Astrocyte of the spinal cord (primary cell): ENCODE results near the gene CMTM7.
"Not testable (repeated sequence)": the region's sequence is repeated elsewhere in the genome, so short reads cannot be mapped to it uniquely, and the experiment has no call there.

Experiments
- DNase-seq: peaks from one replicate; pipeline ENCODE4 v3.0.0; 2011; ENCODE audit warnings: low read depth, low spot score
- H3K4me3 ChIP-seq: 2 replicates; pipeline ENCODE4 v1.5.1; 2011; ENCODE audit warnings: low read depth, mild to moderate bottlenecking, low read length, moderate library complexity
- CTCF ChIP-seq: IDR thresholded peaks from 2 replicates; pipeline ENCODE4 v1.5.1; 2012; ENCODE audit warnings: low read depth, mild to moderate bottlenecking, low read length, inconsistent platforms
- in situ Hi-C: cut with HindIII; loops from 2 replicates; pipeline ENCODE4 v1.10.0; 2017; ENCODE audit warnings: low sequenced_read_pairs

CMTM7 gene

GRCh38 chr3:32459450-32459849, 67.8 kb downstream of the CMTM7 start:
- DNase-seq, result no peak
- no peak overlapping the region for H3K4me3 ChIP-seq
- no peak for TF ChIP-seq CTCF
- in situ Hi-C loops, result no loop called here

DNA sequence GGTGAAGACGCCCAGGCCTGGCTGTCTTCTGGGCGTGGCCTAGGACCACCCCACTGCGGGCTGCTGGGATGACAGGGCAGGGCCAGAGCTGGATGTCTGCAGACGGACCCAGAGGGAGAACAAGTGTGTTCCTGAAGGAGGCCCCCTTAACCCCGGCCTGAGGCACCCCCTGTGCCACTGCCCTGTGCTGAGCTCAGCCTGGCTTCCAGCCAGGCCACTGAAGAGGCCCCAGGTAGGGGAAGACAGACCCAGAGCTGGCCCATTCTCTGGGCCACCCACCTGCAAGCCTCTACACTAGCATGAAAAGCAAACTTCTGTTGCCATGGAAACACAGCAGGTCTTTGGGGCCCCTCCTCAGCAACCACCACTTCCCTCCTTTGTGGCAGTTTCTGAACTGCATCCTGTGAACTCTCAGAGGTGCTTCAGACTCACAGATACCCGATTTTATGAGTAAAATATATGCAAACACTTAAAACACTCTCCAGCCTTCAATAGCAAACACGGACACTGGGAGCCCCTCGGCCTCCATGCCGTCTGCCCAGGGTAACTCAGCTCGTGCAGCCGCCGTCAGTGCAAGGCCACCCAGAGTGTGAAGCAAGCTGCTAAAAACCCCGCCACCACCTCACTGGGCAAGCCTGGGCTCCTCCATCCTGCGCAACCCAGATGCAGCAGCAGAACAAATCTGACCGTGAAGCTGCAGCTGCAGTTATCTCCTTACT, 68.5 kb downstream of the CMTM7 start:
- TF ChIP-seq CTCF, result no peak
- DNase-seq, result peak; percentile 19
- in situ Hi-C loops, result no loop called here
- no peak overlapping the region for H3K4me3 ChIP-seq

- in situ Hi-C loops, H3K4me3 ChIP-seq, DNase-seq: not testable (repeated sequence)
Measured at GRCh38 chr3:32460817-32461496, 69.3 kb downstream of the CMTM7 start.

DNA sequence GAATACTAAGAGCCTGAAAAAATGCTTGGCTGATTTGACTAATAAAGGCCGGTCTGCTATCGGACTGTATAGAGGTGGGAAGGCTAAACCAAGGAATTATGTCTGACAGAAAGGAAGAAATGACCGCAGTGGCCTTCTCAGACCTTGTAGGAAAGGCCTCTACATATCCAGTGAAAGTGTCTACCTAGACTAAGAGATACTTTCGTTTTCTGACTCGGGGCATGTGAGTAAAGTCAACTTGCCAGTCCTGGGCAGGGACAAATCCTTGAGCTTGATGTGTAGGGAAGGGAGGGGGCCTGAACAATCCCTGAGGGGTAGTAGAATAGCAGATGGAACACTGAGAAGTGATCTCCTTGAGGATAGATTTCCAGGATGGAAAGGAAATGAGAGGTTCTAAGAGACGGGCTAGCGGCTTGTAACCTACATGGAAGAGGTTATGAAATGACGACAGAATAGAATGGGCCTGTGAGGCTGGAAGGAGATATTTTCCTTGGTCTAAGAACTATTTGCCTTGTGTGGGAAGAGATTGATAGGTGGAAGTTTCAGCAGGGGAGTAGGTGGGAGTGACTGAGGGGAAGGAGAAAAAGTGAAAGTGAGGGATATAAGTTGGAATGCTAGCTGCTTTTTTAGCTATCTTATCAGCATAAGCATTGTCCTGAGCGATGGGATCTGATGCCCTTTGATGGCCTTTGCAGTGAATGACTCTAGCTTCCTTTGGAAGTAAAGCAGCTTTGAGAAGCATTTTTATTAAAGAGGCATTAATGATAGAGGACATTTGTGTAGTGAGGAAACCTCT, 70.7 kb downstream of the CMTM7 start:
- DNase-seq, in situ Hi-C loops, H3K4me3 ChIP-seq: not testable (repeated sequence)

GRCh38 chr3:32463415-32463814, 71.8 kb downstream of the CMTM7 start:
- DNase-seq, in situ Hi-C loops, H3K4me3 ChIP-seq: not testable (repeated sequence)

GRCh38 chr3:32464726-32465125, 73.1 kb downstream of the CMTM7 start:
- DNase-seq, H3K4me3 ChIP-seq, in situ Hi-C loops: not testable (repeated sequence)

GRCh38 chr3:32466808-32467207, 75.2 kb downstream of the CMTM7 start:
- DNase-seq, in situ Hi-C loops: not testable (repeated sequence)

DNA sequence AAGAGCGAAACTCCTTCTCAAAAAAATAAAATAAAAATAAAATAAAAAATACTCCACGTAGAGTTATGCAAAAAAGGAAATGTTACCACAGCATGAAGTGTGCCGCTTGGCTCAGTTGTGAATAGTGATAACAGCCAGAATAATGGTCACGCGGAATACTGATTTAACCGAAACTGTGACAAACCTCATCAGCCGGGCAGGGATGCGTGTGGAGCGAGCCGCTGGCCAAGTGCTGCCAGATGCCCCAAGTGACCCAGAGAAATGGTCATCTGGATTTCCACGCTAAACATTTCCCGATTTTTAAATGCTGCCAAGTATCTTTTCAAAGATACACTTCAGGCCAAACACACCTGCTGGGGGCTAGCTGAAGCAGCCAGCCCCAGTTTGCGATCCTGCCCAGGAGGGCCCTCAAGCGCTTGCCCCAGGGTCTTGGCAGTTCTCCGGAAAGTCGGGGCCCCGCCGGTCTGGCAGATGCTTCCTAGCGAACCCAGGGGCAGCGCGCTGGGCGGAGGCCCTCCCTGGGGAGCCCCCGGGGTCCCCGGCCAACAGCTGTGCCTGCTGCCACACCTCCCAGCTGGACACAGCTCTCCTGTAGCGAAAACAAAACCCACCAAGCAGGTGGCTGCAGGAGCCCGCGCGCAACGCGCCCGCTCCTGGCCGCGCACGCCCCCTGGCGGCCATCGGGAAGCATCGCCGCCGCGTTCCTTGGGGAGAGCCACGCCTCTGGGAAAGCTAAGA, 75.8 kb downstream of the CMTM7 start:
- TF ChIP-seq CTCF, result peak; percentile 93
- peak overlapping the region; percentile 21 for H3K4me3 ChIP-seq
- DNase-seq, result peak; percentile 74
- in situ Hi-C loops, result no loop called here

More at GRCh38 chr3:32466808-32467207, 75.2 kb downstream of the CMTM7 start:
- H3K4me3 ChIP-seq, result not testable (repeated sequence)
